Thyroid gland (tissue), 4 donors: ENCODE measurements around the gene SLC17A2. TPM values are rescaled to one million over a fixed set of nuclear protein-coding genes. Genes with fewer than 3 reads are reported as not detected.

Experiments used
- DNase-seq, 2 donors: peaks; one replicate each; pipeline ENCODE4 v3.0.0-alpha.2; 2019
- H3K27ac ChIP-seq, 3 donors: fragments of 200-600 bp; sonication (generic); 1 replicate in 2 of 3; 2 replicates in 1 of 3; pipeline ENCODE4 v1.5.1; 2016 to 2019; ENCODE audit warnings: mild to moderate bottlenecking in 1 of 3, moderate library complexity in 1 of 3
- H3K27me3 ChIP-seq: fragments of 200-600 bp; sonication (generic); one replicate; pipeline ENCODE4 v1.5.1; 2019
- H3K36me3 ChIP-seq, 2 donors: fragments of 200-600 bp; sonication (generic); one replicate each; pipeline ENCODE4 v1.5.1; 2016 to 2019
- H3K4me1 ChIP-seq, 2 donors: fragments of 200-600 bp; sonication (generic); one replicate each; pipeline ENCODE4 v1.5.1; 2017 to 2019
- H3K4me3 ChIP-seq, 3 donors: fragments of 200-600 bp; sonication (generic); replicated peaks in 1 of 3; 1 replicate in 2 of 3; 2 replicates in 1 of 3; pipeline ENCODE4 v1.5.1; 2016; ENCODE audit warnings: mild to moderate bottlenecking in 1 of 3
- H3K9me3 ChIP-seq: fragments of 200-600 bp; sonication (generic); one replicate; pipeline ENCODE4 v1.5.1; 2017
- CTCF ChIP-seq, 6 experiments: fragments of 200-600 bp in 3 of 6; fragments of 450-650 bp in 3 of 6; sonication (generic) in 3 of 6; IDR thresholded peaks; one replicate each; pipeline ENCODE4 v1.5.1; 2016 to 2019; ENCODE audit warnings: antibody characterized with exemption in 6 of 6, mild to moderate bottlenecking in 2 of 6, inconsistent platforms in 1 of 6, moderate library complexity in 1 of 6
- POLR2A ChIP-seq, 2 donors: fragments of 450-650 bp; IDR thresholded peaks; one replicate each; pipeline ENCODE4 v1.6.1; 2017; ENCODE audit warnings: antibody characterized with exemption in 2 of 2, mild to moderate bottlenecking in 2 of 2, moderate library complexity in 1 of 2
- WGBS, 2 donors: methylation state at CpG; one replicate each; pipeline ENCODE4 v1.1.5; 2017; 5-methylcytosine and 5-hydroxymethylcytosine counted together
- intact Hi-C: fragments of 100-400 bp; cut with DNase I; formaldehyde crosslinking; loops from one replicate; pipeline ENCODE4 v1.15.1; 2023
- total RNA-seq, 4 donors: library from RNA; depleted of rRNA; stranded (reverse); fragments of >200 nt; gene quantifications; one replicate each; pipeline ENCODE4 v1.2.3, GENCODE V29; 2016

Gene SLC17A2
- total RNA-seq, 4 donors from 2014 or later: not detected

- no peaks in the 10 kb centered on the region for H3K36me3 ChIP-seq
- H3K27me3 ChIP-seq: no peaks in the 10 kb centered on the region
- H3K4me1 ChIP-seq: no peaks in the 10 kb centered on the region
- TF ChIP-seq POLR2A (IDR thresholded peaks at IDR 0.05) (no peak), CTCF (IDR thresholded peaks at IDR 0.05) (no peak)
- no peak overlapping the region for H3K27ac ChIP-seq
- no peak overlapping the region for H3K4me3 ChIP-seq
- H3K9me3 ChIP-seq: no peaks in the 10 kb centered on the region
- no peak for DNase-seq
- intact Hi-C loops: no loop called here
- 53 to 90% methylated on average over 1 of the region's 1 CpG for WGBS, 2 donors
Observed at GRCh38 chr6:25869840-25870239, 60.7 kb downstream of the SLC17A2 start.

GRCh38 chr6:25868436-25869183 is 61.9 kb downstream of the SLC17A2 start:
- intact Hi-C loops: no loop called here
- Histone ChIP-seq H3K9me3 (no peaks in the 10 kb centered on the region), H3K36me3 (no peaks in the 10 kb centered on the region), H3K4me3 (no peak overlapping the region), H3K4me1 (no peaks in the 10 kb centered on the region), H3K27ac (no peak overlapping the region), H3K27me3 (no peaks in the 10 kb centered on the region)
- no peak for DNase-seq
- no peak for TF ChIP-seq CTCF (IDR thresholded peaks at IDR 0.05)
- no peak for TF ChIP-seq POLR2A (IDR thresholded peaks at IDR 0.05)
- WGBS, 2 donors: 71 to 72% methylated on average over 3 of the region's 3 CpGs

- H3K9me3 ChIP-seq: no peaks in the 10 kb centered on the region
- no peaks in the 10 kb centered on the region for H3K4me1 ChIP-seq
- intact Hi-C loops: no loop called here
- no peaks in the 10 kb centered on the region for H3K27me3 ChIP-seq
- DNase-seq: no peak
- TF ChIP-seq CTCF (IDR thresholded peaks at IDR 0.05) (no peak), POLR2A (IDR thresholded peaks at IDR 0.05) (no peak)
- 85 to 94% methylated on average over 3 of the region's 3 CpGs for WGBS, 2 donors
- H3K4me3 ChIP-seq: no peak overlapping the region
- no peaks in the 10 kb centered on the region for H3K36me3 ChIP-seq
- no peak overlapping the region for H3K27ac ChIP-seq
Observed at GRCh38 chr6:25866011-25866410, 64.5 kb downstream of the SLC17A2 start.

- Histone ChIP-seq H3K4me1 (no peaks in the 10 kb centered on the region), H3K4me3 (no peak overlapping the region), H3K9me3 (no peaks in the 10 kb centered on the region), H3K36me3 (no peaks in the 10 kb centered on the region), H3K27me3 (no peaks in the 10 kb centered on the region), H3K27ac (no peak overlapping the region)
- intact Hi-C loops: no loop called here
- DNase-seq: no peak
- TF ChIP-seq POLR2A (IDR thresholded peaks at IDR 0.05) (no peak), CTCF (IDR thresholded peaks at IDR 0.05) (no peak)
- 71% methylated on average over 2 of the region's 2 CpGs for WGBS, 2 donors
Observed at GRCh38 chr6:25863360-25863759, 67.1 kb downstream of the SLC17A2 start.

Other genes with a start within 250 kb of the SLC17A2 start
- gene SLC17A4, start 175.9 kb downstream of the SLC17A2 start, total RNA-seq: not detected
- not detected for gene SLC17A1, start 98.6 kb downstream of the SLC17A2 start, total RNA-seq
- not detected for gene SLC17A3, start 56.4 kb downstream of the SLC17A2 start, total RNA-seq
- 10 to 100 TPM; 11.5 to 14.0 (median 12.4) TPM for gene TRIM38, start 32.1 kb upstream of the SLC17A2 start, total RNA-seq
- 1 to 10 TPM; 7.5 to 9.8 (median 8.3) TPM for gene HFE, start 156.7 kb upstream of the SLC17A2 start, total RNA-seq